H9 (cell line): ENCODE data around the gene PPP2R5E. TPM values are rescaled to one million over a fixed set of nuclear protein-coding genes. Genes with fewer than 3 reads are reported as not detected.

Experiments used
- DNase-seq: peaks from one replicate; pipeline ENCODE4 v3.0.0-alpha.2; 2017
- H2AFZ ChIP-seq: one replicate; pipeline ENCODE4 v1.6.1; 2013; ENCODE audit warnings: mild to moderate bottlenecking, low read length, control low read depth, moderate library complexity
- H2AK5ac ChIP-seq: 2 replicates; pipeline ENCODE4 v1.6.1; 2013; ENCODE audit warnings: low read length, control low read depth, mixed read lengths; ENCODE audit not compliant: insufficient read length
- H2BK120ac ChIP-seq: one replicate; pipeline ENCODE4 v1.6.1; 2013; ENCODE audit warnings: low read depth, mild to moderate bottlenecking, low read length, control low read depth, inconsistent platforms; ENCODE audit not compliant: poor library complexity, severe bottlenecking
- H2BK12ac ChIP-seq: 2 replicates; pipeline ENCODE4 v1.6.1; 2013; ENCODE audit warnings: low read length, control low read depth, mixed read lengths, low read depth; ENCODE audit not compliant: insufficient read length
- H2BK15ac ChIP-seq: 2 replicates; pipeline ENCODE4 v1.6.1; 2013; ENCODE audit warnings: low read depth, low read length, control low read depth
- H2BK20ac ChIP-seq: one replicate; pipeline ENCODE4 v1.6.1; 2013; ENCODE audit warnings: low read depth, mild to moderate bottlenecking, low read length, control low read depth, inconsistent platforms; ENCODE audit not compliant: poor library complexity, severe bottlenecking
- H2BK5ac ChIP-seq: 2 replicates; pipeline ENCODE4 v1.6.1; 2013; ENCODE audit warnings: low read length, control low read depth, mixed read lengths; ENCODE audit not compliant: insufficient read length
- H3K14ac ChIP-seq: 2 replicates; pipeline ENCODE4 v1.6.1; 2013; ENCODE audit warnings: low read length, control low read depth; ENCODE audit not compliant: insufficient read depth
- H3K18ac ChIP-seq: 2 replicates; pipeline ENCODE4 v1.6.1; 2013; ENCODE audit warnings: low read depth, mild to moderate bottlenecking, mixed read lengths, low read length, control low read depth; ENCODE audit not compliant: insufficient read length
- H3K23ac ChIP-seq: 2 replicates; pipeline ENCODE4 v1.6.1; 2013; ENCODE audit warnings: low read length, control low read depth, mixed read lengths, low read depth; ENCODE audit not compliant: insufficient read length
- H3K23me2 ChIP-seq: 2 replicates; pipeline ENCODE4 v1.6.1; 2013; ENCODE audit warnings: low read depth, mild to moderate bottlenecking, mixed read lengths, low read length, control low read depth; ENCODE audit not compliant: insufficient read length, poor library complexity, severe bottlenecking
- H3K27ac ChIP-seq: 2 replicates; pipeline ENCODE4 v1.5.1; 2013; ENCODE audit warnings: low read length, control low read depth, mixed read lengths, low read depth; ENCODE audit not compliant: insufficient read length
- H3K27me3 ChIP-seq: 2 replicates; pipeline ENCODE4 v1.6.1; 2013; ENCODE audit warnings: low read length, control low read depth, inconsistent platforms; ENCODE audit not compliant: insufficient read depth
- H3K4ac ChIP-seq: 2 replicates; pipeline ENCODE4 v1.6.1; 2013; ENCODE audit warnings: low read depth, mild to moderate bottlenecking, control low read depth, inconsistent platforms, low read length, moderate library complexity
- H3K4me1 ChIP-seq: 2 replicates; pipeline ENCODE4 v1.6.1; 2013; ENCODE audit warnings: low read length, control low read depth, inconsistent platforms; ENCODE audit not compliant: insufficient read depth
- H3K4me2 ChIP-seq: 2 replicates; pipeline ENCODE4 v1.6.1; 2013; ENCODE audit warnings: low read length, control low read depth, mixed read lengths; ENCODE audit not compliant: insufficient read length, insufficient read depth
- H3K56ac ChIP-seq: 2 replicates; pipeline ENCODE4 v1.6.1; 2013; ENCODE audit warnings: low read depth, mild to moderate bottlenecking, mixed read lengths, low read length, control low read depth; ENCODE audit not compliant: insufficient read length
- H3K79me1 ChIP-seq: 2 replicates; pipeline ENCODE4 v1.6.1; 2013; ENCODE audit warnings: low read depth, mild to moderate bottlenecking, moderate library complexity, low read length, control low read depth, inconsistent platforms; ENCODE audit not compliant: insufficient read depth, poor library complexity, severe bottlenecking
- H3K79me2 ChIP-seq: 2 replicates; pipeline ENCODE4 v1.6.1; 2013; ENCODE audit warnings: low read length, control low read depth, inconsistent platforms; ENCODE audit not compliant: insufficient read depth
- H3K9ac ChIP-seq: 2 replicates; pipeline ENCODE4 v1.6.1; 2013; ENCODE audit warnings: low read length, control low read depth, mixed read lengths; ENCODE audit not compliant: insufficient read length; ENCODE audit errors: extremely low read depth
- H3K9me3 ChIP-seq: one replicate; pipeline ENCODE4 v1.6.1; 2013; ENCODE audit warnings: low read depth, low read length, inconsistent platforms; ENCODE audit not compliant: control insufficient read depth
- H3T11ph ChIP-seq: one replicate; pipeline ENCODE4 v1.6.1; 2013; ENCODE audit warnings: mild to moderate bottlenecking, low read length, control low read depth, inconsistent platforms
- H4K20me1 ChIP-seq: one replicate; pipeline ENCODE4 v1.6.1; 2013; ENCODE audit not compliant: control insufficient read depth, insufficient read length, insufficient read depth
- H4K5ac ChIP-seq: 2 replicates; pipeline ENCODE4 v1.6.1; 2013; ENCODE audit warnings: low read depth, mild to moderate bottlenecking, mixed read lengths, low read length, control low read depth; ENCODE audit not compliant: insufficient read length
- H4K8ac ChIP-seq: replicated peaks from 2 replicates; pipeline ENCODE4 v1.6.1; 2013; ENCODE audit warnings: low read length, control low read depth, mixed read lengths, low read depth; ENCODE audit not compliant: insufficient read length
- H4K91ac ChIP-seq: 2 replicates; pipeline ENCODE4 v1.6.1; 2013; ENCODE audit warnings: low read depth, mild to moderate bottlenecking, moderate library complexity, mixed read lengths, low read length, control low read depth; ENCODE audit not compliant: insufficient read length
- H3K27ac Mint-ChIP-seq, 3 experiments: 2 replicates in 2 of 3; 3 replicates in 1 of 3; pipeline ENCODE4 v1.8.0; 2020 to 2021; ENCODE audit warnings: mixed read lengths in 3 of 3, mild to moderate bottlenecking in 1 of 3, moderate library complexity in 1 of 3
- H3K27me3 Mint-ChIP-seq: 2 replicates; pipeline ENCODE4 v1.8.0; 2021; ENCODE audit warnings: low read depth, mild to moderate bottlenecking, moderate library complexity, mixed read lengths
- H3K36me3 Mint-ChIP-seq, 3 experiments: 2 replicates in 2 of 3; 3 replicates in 1 of 3; pipeline ENCODE4 v1.8.0; 2020 to 2021; ENCODE audit warnings: low read depth in 3 of 3, mixed read lengths in 3 of 3; ENCODE audit not compliant: insufficient read depth in 1 of 3
- H3K4me1 Mint-ChIP-seq, 2 experiments: 2 replicates each; pipeline ENCODE4 v1.8.0; 2020; ENCODE audit warnings: mixed read lengths in 2 of 2
- H3K4me3 Mint-ChIP-seq, 2 experiments: 2 replicates in 1 of 2; 3 replicates in 1 of 2; pipeline ENCODE4 v1.8.0; 2020 to 2021; ENCODE audit warnings: mild to moderate bottlenecking in 2 of 2, mixed read lengths in 2 of 2, moderate library complexity in 1 of 2
- H3K9me3 Mint-ChIP-seq, 2 experiments: 2 replicates in 1 of 2; 3 replicates in 1 of 2; pipeline ENCODE4 v1.8.0; 2020; ENCODE audit warnings: mild to moderate bottlenecking in 2 of 2, mixed read lengths in 2 of 2, moderate library complexity in 1 of 2
- CTCF ChIP-seq: fragments of 200-600 bp; sonication (generic); conservative IDR thresholded peaks from 3 replicates; pipeline ENCODE4 v1.8.0; 2021; ENCODE audit warnings: antibody characterized with exemption, mild to moderate bottlenecking
- WGBS: extraction: QIAGEN DNeasy Blood & Tissue Kit; methylation state at CpG from one replicate; pipeline ENCODE4 v1.1.7; 2013; ENCODE audit warnings: missing lambda C conversion rate, low lambda C conversion rate, mixed read lengths; ENCODE audit not compliant: insufficient read length; ENCODE audit errors: extremely low coverage; 5-methylcytosine and 5-hydroxymethylcytosine counted together
- total RNA-seq: library from RNA; stranded (reverse); gene quantifications from 2 replicates; pipeline ENCODE4 v1.2.1, GENCODE V29; 2021

Gene PPP2R5E
- total RNA-seq, 1 experiment from 2014 or later, result 65.8 TPM

DNA sequence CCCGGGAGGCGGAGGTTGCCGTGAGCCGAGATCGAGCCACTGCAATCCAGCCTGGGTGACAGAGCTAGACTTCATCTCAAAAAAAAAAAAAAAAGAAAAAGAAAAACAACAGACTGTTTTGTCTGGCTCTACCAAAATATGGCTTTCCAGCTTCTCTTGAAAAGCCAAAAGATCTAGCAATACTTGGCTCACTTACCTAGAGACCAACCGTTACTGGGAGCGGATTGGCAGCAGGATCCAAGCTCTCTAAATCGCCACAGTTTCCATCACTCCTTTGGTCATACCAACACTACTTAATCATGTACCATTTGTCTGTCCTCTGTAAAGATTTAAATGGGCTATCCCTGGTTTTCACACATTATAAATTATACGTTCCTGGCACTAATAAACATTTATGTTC lies 136.8 kb downstream of the PPP2R5E start:
- H2BK12ac ChIP-seq, result no peak overlapping the region
- no peak overlapping the region for H3K4ac ChIP-seq
- Mint-ChIP-seq H3K9me3 (no peaks in the 10 kb centered on the region), H3K27me3 (no peaks in the 10 kb centered on the region), H3K4me1 (peaks cover 22 to 23% of the 10 kb centered on the region in 2 experiments), H3K4me3 (no peak overlapping the region), H3K27ac (0 out of 7 replicates have a peak overlapping the region, but pooled peaks of 1 of the 3 experiments have one; percentile 24), H3K36me3 (peaks cover 3 to 8% (median 4%) of the 10 kb centered on the region in 3 experiments; a peak in 6 of 7 replicates)
- H2BK15ac ChIP-seq, result no peak overlapping the region
- H3K56ac ChIP-seq, result no peak overlapping the region
- H3K4me2 ChIP-seq, result no peak overlapping the region
- no peak overlapping the region for H4K5ac ChIP-seq
- no peak overlapping the region for H3K9ac ChIP-seq
- H3K9me3 ChIP-seq, result no peaks in the 10 kb centered on the region
- no peaks in the 10 kb centered on the region for H4K20me1 ChIP-seq
- H2BK5ac ChIP-seq, result no peak overlapping the region
- H2AFZ ChIP-seq, result no peak overlapping the region
- H3K14ac ChIP-seq, result no peak overlapping the region
- no CpG with 5 or more reads among the region's 9 CpGs for WGBS
- no peaks in the 10 kb centered on the region for H3K4me1 ChIP-seq
- H2BK20ac ChIP-seq, result no peak overlapping the region
- H3K23ac ChIP-seq, result no peak overlapping the region
- DNase-seq, result no peak
- no peak overlapping the region for H4K91ac ChIP-seq
- no peak overlapping the region for H2AK5ac ChIP-seq
- H3K18ac ChIP-seq, result no peak overlapping the region
- no peak overlapping the region for H3T11ph ChIP-seq
- no peak for TF ChIP-seq CTCF
- no peak overlapping the region for H4K8ac ChIP-seq
- no peaks in the 10 kb centered on the region for H3K23me2 ChIP-seq
- no peak overlapping the region for H3K27ac ChIP-seq
- no peaks in the 10 kb centered on the region for H3K27me3 ChIP-seq
- no peaks in the 10 kb centered on the region for H3K79me1 ChIP-seq
- H3K79me2 ChIP-seq, result no peaks in the 10 kb centered on the region
- H2BK120ac ChIP-seq, result no peak overlapping the region
